ENCODE results near the gene DNAH3. TPM values are rescaled to one million over a fixed set of nuclear protein-coding genes. Genes with fewer than 3 reads are reported as not detected.
"Not testable (repeated sequence)": the region's sequence is repeated elsewhere in the genome, so short reads cannot be mapped to it uniquely, and the experiment has no call there.

The DNAH3 gene
- total and polyA plus RNA-seq, 2 of the 8 experiments (the other 6 are each of a cell fraction or from before 2014, with no cell fraction given) = 0.57 to 0.71 TPM

- no peak for TF ChIP-seq CEBPB (IDR thresholded peaks at IDR 0.05; ENCODE audit: low read depth, low read length)
- TF ChIP-seq EP300 (IDR thresholded peaks at IDR 0.05; ENCODE audit: borderline replicate concordance in 1 of 2, low read depth in 2 of 2, low read length in 2 of 2) = no peak
- no peak for TF ChIP-seq SIRT6 (IDR thresholded peaks at IDR 0.05; ENCODE audit: low read length)
- no peak for TF ChIP-seq SAP30 (IDR thresholded peaks at IDR 0.05; ENCODE audit: insufficient read depth, insufficient replicate concordance, low read length)
These were observed 53.5 kb downstream of the DNAH3 start (continued) for GRCh38 chr16:21097151-21097550.

- H3K4me3 ChIP-seq (ENCODE audit: extremely low read depth in 1 of 4, insufficient read depth in 2 of 4, low read depth in 3 of 4, low read length in 4 of 4); H3K4ac ChIP-seq (replicated peaks; ENCODE audit: insufficient read length, low read depth, low read length); H3K27ac ChIP-seq (ENCODE audit: low read depth, low read length); DNase-seq (ENCODE audit: low read depth in 1 of 2, low spot score in 2 of 2); H2BK5ac ChIP-seq (ENCODE audit: low read depth, low read length); H3K27me3 ChIP-seq (replicated peaks in 1 of 4; ENCODE audit: control insufficient read depth in 3 of 4, extremely low read depth in 1 of 4, insufficient read depth in 3 of 4, low read length in 3 of 4); POLR2A ChIA-PET (ENCODE audit: partially characterized antibody); H3K79me1 ChIP-seq (ENCODE audit: low read depth, low read length); H2BK15ac ChIP-seq (ENCODE audit: low read length); H4K20me1 ChIP-seq (replicated peaks in 1 of 2; ENCODE audit: control insufficient read depth in 1 of 2, insufficient read depth in 2 of 2, low read length in 2 of 2); H4K91ac ChIP-seq (replicated peaks; ENCODE audit: insufficient read length, low read length); H3K4me1 ChIP-seq (replicated peaks in 1 of 4; ENCODE audit: control insufficient read depth in 3 of 4, insufficient read depth in 4 of 4, low read length in 3 of 4); H2BK20ac ChIP-seq (ENCODE audit: low read length); H3K56ac ChIP-seq (replicated peaks; ENCODE audit: insufficient read length, low read depth, low read length); H2BK120ac ChIP-seq (replicated peaks; ENCODE audit: low read depth, low read length); H3K9me3 ChIP-seq (ENCODE audit: insufficient read depth in 2 of 2, low read depth in 1 of 2, low read length in 1 of 2); H3K79me2 ChIP-seq (ENCODE audit: control insufficient read depth in 1 of 2, insufficient read depth in 2 of 2, low read length in 2 of 2); H3K9ac ChIP-seq (replicated peaks in 1 of 4; ENCODE audit: extremely low read depth in 1 of 4, low read depth in 3 of 4, low read length in 3 of 4); H3K18ac ChIP-seq (ENCODE audit: extremely low read depth, low read length); H4K5ac ChIP-seq (ENCODE audit: insufficient read length, low read depth, low read length); H2AFZ ChIP-seq (ENCODE audit: low read length); H4K8ac ChIP-seq (ENCODE audit: extremely low read depth, insufficient read depth, low read length); H3K36me3 ChIP-seq (ENCODE audit: control insufficient read depth in 2 of 4, insufficient read depth in 4 of 4, low read length in 3 of 4); H2BK12ac ChIP-seq (ENCODE audit: low read depth, low read length); H3K14ac ChIP-seq (ENCODE audit: insufficient read length); H3K23me2 ChIP-seq (ENCODE audit: low read depth, low read length); H3K4me2 ChIP-seq (ENCODE audit: insufficient read depth in 1 of 2, low read depth in 2 of 2, low read length in 2 of 2); FAIRE-seq; H3K23ac ChIP-seq (ENCODE audit: insufficient read length); H2AK5ac ChIP-seq (ENCODE audit: low read depth, low read length); CTCF ChIA-PET (ENCODE audit: partially characterized antibody): not testable (repeated sequence)
- WGBS, 2 experiments (ENCODE audit: extremely low coverage in 1 of 2, insufficient coverage in 1 of 2, insufficient read length in 1 of 2, insufficient replicate concordance in 2 of 2, low coverage in 1 of 2, low lambda C conversion rate in 2 of 2, missing lambda C conversion rate in 1 of 2) = 91% methylated on average over 2 of the region's 2 CpGs; no CpG with 5 or more reads in 1 of the 2 experiments
These were observed 55.9 kb downstream of the DNAH3 start for GRCh38 chr16:21094719-21095118.

Measured in H1 (cell line).